Measurements from ENCODE around the gene RIT1. TPM values are rescaled to one million over a fixed set of nuclear protein-coding genes. Genes with fewer than 3 reads are reported as not detected.

The RIT1 gene
- total and polyA plus RNA-seq, 2 of the 8 experiments (the other 6 are each of a cell fraction or from before 2014, with no cell fraction given) = 25.3 to 26.8 TPM

DNA sequence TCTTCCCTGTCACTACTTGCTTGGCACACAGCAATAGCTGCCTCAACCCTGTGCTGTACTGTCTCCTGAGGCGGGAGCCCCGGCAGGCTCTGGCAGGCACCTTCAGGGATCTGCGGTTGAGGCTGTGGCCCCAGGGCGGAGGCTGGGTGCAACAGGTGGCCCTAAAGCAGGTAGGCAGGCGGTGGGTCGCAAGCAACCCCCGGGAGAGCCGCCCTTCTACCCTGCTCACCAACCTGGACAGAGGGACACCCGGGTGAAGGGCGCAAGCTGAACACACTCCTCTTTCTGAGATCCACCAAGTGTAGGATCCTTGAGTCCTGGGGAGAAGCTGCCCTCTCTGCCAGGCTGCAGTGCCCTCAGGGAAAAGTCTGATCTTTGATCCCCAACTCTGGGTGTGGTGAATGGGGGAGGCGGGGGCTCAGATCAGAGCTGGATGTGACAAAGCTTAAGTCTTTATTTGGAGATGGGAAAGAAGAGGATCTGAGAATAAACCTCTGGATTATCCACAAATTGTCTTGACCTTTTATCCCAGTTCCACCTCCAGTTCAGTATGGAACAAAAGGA is 31.5 kb upstream of the RIT1 start (continued):
- TF ChIP-seq, protein P1, sequence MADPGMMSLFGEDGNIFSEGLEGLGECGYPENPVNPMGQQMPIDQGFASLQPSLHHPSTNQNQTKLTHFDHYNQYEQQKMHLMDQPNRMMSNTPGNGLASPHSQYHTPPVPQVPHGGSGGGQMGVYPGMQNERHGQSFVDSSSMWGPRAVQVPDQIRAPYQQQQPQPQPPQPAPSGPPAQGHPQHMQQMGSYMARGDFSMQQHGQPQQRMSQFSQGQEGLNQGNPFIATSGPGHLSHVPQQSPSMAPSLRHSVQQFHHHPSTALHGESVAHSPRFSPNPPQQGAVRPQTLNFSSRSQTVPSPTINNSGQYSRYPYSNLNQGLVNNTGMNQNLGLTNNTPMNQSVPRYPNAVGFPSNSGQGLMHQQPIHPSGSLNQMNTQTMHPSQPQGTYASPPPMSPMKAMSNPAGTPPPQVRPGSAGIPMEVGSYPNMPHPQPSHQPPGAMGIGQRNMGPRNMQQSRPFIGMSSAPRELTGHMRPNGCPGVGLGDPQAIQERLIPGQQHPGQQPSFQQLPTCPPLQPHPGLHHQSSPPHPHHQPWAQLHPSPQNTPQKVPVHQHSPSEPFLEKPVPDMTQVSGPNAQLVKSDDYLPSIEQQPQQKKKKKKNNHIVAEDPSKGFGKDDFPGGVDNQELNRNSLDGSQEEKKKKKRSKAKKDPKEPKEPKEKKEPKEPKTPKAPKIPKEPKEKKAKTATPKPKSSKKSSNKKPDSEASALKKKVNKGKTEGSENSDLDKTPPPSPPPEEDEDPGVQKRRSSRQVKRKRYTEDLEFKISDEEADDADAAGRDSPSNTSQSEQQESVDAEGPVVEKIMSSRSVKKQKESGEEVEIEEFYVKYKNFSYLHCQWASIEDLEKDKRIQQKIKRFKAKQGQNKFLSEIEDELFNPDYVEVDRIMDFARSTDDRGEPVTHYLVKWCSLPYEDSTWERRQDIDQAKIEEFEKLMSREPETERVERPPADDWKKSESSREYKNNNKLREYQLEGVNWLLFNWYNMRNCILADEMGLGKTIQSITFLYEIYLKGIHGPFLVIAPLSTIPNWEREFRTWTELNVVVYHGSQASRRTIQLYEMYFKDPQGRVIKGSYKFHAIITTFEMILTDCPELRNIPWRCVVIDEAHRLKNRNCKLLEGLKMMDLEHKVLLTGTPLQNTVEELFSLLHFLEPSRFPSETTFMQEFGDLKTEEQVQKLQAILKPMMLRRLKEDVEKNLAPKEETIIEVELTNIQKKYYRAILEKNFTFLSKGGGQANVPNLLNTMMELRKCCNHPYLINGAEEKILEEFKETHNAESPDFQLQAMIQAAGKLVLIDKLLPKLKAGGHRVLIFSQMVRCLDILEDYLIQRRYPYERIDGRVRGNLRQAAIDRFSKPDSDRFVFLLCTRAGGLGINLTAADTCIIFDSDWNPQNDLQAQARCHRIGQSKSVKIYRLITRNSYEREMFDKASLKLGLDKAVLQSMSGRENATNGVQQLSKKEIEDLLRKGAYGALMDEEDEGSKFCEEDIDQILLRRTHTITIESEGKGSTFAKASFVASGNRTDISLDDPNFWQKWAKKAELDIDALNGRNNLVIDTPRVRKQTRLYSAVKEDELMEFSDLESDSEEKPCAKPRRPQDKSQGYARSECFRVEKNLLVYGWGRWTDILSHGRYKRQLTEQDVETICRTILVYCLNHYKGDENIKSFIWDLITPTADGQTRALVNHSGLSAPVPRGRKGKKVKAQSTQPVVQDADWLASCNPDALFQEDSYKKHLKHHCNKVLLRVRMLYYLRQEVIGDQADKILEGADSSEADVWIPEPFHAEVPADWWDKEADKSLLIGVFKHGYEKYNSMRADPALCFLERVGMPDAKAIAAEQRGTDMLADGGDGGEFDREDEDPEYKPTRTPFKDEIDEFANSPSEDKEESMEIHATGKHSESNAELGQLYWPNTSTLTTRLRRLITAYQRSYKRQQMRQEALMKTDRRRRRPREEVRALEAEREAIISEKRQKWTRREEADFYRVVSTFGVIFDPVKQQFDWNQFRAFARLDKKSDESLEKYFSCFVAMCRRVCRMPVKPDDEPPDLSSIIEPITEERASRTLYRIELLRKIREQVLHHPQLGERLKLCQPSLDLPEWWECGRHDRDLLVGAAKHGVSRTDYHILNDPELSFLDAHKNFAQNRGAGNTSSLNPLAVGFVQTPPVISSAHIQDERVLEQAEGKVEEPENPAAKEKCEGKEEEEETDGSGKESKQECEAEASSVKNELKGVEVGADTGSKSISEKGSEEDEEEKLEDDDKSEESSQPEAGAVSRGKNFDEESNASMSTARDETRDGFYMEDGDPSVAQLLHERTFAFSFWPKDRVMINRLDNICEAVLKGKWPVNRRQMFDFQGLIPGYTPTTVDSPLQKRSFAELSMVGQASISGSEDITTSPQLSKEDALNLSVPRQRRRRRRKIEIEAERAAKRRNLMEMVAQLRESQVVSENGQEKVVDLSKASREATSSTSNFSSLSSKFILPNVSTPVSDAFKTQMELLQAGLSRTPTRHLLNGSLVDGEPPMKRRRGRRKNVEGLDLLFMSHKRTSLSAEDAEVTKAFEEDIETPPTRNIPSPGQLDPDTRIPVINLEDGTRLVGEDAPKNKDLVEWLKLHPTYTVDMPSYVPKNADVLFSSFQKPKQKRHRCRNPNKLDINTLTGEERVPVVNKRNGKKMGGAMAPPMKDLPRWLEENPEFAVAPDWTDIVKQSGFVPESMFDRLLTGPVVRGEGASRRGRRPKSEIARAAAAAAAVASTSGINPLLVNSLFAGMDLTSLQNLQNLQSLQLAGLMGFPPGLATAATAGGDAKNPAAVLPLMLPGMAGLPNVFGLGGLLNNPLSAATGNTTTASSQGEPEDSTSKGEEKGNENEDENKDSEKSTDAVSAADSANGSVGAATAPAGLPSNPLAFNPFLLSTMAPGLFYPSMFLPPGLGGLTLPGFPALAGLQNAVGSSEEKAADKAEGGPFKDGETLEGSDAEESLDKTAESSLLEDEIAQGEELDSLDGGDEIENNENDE (IDR thresholded peaks at IDR 0.05; ENCODE audit: insufficient replicate concordance, low read length) = no peak
- TF ChIP-seq HDAC2 (IDR thresholded peaks at IDR 0.05; ENCODE audit: borderline replicate concordance in 1 of 2, low read depth in 2 of 2, low read length in 2 of 2) (no peak), SIN3A (conservative IDR thresholded peaks at IDR 0.05 in 1 of 2, IDR thresholded peaks at IDR 0.05 in 1 of 2; ENCODE audit: low read depth in 1 of 2, low read length in 2 of 2) (no peak), RFX5 (IDR thresholded peaks at IDR 0.05; ENCODE audit: borderline replicate concordance, low read depth, low read length) (no peak), SP2 (IDR thresholded peaks at IDR 0.05; ENCODE audit: low read length) (no peak), GTF2F1 (IDR thresholded peaks at IDR 0.05; ENCODE audit: borderline replicate concordance, low read depth, low read length) (no peak), EP300 (IDR thresholded peaks at IDR 0.05; ENCODE audit: borderline replicate concordance in 1 of 2, low read depth in 2 of 2, low read length in 2 of 2) (no peak), SUZ12 (IDR thresholded peaks at IDR 0.05; ENCODE audit: low read length) (no peak), KDM1A (IDR thresholded peaks at IDR 0.05; ENCODE audit: borderline replicate concordance, low read length) (no peak), PHF8 (conservative IDR thresholded peaks at IDR 0.05; ENCODE audit: low read depth, low read length) (no peak)
